Measurements from ENCODE around the gene UCP2.
A peak's percentile ranks its signal among the peaks of the same experiment; 100 is the strongest.
"Not testable (repeated sequence)": the region's sequence is repeated elsewhere in the genome, so short reads cannot be mapped to it uniquely, and the experiment has no call there.

UCP2 gene

DNA sequence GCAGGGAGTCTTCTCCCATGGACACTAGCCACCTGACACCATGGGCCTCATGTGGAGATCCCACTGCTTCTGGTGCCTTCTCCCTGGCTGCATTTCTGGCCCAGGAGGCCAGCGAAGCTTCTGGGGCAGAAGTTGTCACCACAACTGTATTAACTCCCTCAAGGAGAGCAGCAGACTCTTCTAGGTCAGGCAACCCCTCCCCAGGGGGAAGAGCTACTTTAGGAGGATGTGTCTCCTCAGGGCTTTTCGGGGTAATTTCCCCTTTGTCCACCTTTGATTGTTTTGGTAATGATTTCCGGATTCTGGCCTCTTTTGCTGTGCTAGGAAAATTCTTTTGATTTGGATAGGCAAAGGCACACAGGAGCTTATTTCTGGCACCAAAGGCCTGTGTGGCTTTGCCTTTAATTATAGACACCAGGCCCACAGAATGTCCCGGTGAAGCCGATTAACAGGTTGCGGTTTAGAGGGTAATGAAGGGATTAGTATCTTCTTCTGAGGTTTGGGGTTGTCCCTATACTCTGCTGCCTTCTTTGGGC lies 8.9 kb upstream of the UCP2 start:
- DNase-seq: no peak

DNA sequence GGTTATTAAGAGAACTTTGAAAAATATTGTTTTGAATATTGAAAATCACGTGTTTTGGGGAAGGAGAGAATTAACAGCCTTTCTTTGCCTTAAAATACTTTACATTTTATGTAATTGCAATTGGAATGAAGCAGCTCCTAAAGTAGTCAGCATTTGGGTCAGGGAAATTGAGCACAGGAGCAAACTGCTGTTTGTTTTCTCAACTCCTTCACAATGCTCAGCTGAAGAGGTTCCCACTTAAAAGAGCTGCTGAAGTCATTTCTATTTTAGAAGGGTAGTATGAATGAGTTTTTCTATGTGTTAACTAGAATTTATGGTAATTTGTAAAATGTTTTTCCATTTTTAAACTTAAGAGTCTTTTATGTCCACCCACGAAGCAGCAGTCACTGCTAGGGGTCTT lies 8.1 kb upstream of the UCP2 start:
- no peak for DNase-seq

DNA sequence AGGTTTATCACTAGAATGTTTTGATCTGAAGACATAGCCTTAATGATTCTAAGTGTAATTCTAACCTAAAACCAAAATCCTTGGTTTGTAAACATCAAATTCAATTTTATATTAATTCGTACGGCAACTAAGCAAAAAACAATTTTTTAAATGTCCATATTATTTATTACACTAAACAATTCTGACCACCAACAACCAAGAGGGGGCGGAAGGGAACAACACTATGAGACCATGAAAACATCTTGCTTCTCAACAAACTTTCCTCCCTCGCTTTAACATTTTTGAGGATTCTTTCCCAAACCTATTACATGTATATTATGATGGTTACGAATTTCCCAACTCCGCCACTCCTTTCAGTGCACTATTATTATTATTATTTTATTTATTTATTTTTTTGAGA lies 6.5 kb upstream of the UCP2 start:
- DNase-seq: no peak

DNA sequence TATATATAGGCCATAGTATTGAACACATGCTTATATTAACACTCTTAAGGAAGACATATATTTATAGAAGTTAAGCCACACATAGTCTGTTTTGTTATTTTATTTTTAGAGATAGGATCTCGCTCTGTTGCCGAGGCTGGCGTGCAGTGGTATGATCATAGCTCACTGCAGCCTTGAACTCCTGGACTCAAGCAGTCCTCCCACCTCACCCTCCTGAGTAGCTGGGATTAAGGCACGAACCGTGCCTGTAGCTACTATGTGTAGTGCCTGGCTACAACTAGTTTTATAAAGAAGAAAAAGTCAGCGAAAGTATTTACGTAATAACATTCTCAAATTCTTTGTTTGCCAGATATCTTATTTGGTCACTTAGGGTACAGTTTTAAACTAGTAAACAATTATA lies 5.6 kb upstream of the UCP2 start:
- DNase-seq: no peak

DNA sequence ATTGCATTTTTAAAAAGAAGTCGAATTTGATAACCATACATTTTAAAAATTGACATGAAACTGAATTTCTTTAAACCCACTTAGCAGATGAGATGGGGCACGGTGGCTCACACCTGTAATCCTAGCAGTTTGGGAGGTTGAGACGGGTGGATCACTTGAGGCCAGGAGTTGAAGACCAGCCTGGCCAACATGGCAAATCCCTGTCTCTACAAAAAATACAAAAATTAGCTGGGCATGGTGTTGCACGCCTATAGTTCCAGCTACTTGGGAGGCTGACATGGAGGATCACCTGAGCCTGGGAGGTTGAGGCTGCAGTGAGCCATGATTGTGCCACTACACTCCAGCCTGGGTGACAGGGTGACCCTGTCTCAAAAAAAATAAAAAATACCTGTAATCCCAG lies 3.0 kb upstream of the UCP2 start:
- not testable (repeated sequence) for DNase-seq

- DNase-seq: peak; percentile 60
These were observed 1.3 kb upstream of the UCP2 start for GRCh38 chr11:73983741-73984538.

DNA sequence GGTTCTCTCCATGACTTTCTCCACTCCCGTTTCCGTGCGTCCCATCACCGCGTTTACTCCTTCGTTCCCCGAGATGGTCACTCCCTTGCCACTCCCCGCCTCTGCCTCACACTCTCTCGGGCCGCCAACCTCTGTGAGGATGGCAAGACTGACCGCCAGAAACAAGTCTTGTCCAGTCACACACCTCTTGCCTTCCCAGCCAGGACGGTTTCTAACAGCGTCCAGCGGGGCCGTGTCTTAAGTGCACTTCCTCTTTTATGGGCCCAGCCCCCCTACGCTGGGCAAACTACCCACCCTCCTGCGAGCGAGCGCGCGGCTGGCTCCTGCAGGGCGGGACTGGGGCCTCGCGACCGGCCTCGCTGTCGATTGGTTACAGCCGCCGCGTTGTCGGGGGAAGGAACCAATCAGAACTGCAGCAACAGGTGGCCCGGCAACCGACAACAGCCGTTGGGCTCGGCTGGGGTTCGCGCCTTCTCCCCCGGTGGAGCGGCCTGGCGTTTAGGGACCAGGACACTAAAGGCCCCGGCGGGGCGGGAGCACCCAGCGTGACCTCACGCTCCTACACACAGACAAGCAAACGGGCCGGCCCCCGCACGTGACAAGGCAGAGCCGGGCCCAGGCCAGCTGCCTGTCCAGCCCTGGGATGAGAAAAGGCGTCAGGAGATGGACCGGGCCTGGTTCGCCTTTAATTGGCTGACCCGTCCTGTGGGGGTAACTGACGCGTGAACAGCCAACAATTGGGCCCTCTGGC lies 522 bp upstream of the UCP2 start:
- DNase-seq: peak; percentile 93

GRCh38 chr11:73981051-73981805 lies 1.4 kb downstream of the UCP2 start:
- DNase-seq: no peak

- no peak for DNase-seq
These were observed 2.4 kb downstream of the UCP2 start for GRCh38 chr11:73980001-73980961.

DNA sequence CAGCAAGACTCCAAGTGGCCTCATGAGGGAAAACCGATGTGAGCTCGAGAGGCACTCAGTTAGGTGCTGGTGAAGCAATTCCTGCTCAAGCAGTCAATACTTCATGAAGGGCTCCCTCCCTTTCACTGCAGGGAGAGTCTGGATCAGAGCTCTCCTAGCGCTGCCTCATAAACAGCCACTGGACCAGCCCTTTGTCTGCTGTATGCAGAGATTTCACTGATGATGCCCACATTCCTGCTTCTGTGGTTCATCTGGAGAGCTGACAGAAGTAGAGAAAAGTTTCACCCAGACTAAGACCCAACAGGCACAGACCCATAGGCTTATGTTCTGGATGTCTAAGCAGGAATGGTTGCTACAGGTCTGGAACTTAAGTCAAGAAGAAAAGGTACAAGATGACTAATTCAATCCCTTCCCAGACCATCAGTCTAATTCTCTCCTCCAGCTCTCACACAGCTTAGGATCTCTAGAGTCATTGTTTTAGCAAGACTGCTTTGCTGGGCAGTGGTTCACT lies 4.0 kb downstream of the UCP2 start:
- no peak for DNase-seq

DNA sequence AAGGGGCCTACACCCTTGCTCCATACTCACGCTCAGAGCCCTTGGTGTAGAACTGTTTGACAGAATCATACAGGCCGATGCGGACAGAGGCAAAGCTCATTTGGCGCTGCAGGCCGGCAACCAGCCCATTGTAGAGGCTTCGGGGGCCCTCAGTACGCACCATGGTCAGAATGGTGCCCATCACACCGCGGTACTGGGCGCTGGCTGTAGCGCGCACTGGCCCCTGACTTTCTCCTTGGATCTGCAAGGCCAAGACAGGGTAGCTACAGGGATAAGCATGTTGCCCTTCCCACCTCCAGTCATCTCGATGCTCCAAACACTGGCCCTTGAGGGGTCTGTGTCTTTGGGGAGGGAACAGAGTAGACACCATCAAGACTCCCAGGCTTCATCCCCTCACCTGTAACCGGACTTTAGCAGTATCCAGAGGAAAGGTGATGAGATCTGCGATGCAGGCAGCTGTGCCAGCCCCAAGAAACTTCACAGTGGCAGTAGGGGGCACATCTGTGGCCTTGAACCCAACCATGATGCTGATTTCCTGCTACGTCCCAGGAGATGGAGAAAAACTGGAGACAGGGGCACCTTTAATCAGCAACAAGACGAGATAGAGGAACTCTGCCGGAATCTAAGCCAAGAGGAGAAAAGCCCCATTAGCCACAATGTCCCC lies 4.7 kb downstream of the UCP2 start:
- no peak for DNase-seq

DNA sequence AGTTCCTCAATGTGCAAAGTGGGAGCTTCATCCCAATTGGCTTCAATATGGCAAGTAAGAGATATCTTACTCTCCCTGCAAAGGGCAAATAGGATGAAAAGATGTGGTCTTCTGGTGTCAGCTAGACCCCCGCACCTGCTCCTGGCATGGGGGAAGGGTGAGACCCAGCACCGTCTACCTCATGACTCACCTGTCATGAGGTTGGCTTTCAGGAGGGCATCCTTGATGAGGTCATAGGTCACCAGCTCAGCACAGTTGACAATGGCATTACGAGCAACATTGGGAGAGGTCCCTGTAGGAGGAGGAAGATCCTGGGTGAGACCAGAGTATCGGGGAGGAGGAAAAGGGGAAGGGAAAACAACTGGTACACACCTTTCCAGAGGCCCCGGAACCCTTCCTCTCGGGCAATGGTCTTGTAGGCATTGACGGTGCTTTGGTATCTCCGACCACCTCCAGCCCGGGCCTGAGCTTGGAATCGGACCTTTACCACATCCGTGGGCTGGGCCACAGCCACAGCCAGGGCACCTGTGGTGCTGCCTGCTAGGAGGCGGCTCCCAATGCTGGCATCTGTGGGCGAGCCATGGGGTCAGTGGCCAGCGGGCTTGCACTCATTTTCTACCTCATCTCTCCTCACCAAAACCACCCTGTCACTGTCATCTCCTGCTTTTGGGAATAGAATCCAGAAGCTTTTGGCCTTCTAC lies 6.0 kb downstream of the UCP2 start:
- no peak for DNase-seq

- DNase-seq: no peak
These were observed 7.2 kb downstream of the UCP2 start for GRCh38 chr11:73975479-73975757.

GRCh38 chr11:73974604-73975478 lies 7.8 kb downstream of the UCP2 start:
- DNase-seq: no peak

DNA sequence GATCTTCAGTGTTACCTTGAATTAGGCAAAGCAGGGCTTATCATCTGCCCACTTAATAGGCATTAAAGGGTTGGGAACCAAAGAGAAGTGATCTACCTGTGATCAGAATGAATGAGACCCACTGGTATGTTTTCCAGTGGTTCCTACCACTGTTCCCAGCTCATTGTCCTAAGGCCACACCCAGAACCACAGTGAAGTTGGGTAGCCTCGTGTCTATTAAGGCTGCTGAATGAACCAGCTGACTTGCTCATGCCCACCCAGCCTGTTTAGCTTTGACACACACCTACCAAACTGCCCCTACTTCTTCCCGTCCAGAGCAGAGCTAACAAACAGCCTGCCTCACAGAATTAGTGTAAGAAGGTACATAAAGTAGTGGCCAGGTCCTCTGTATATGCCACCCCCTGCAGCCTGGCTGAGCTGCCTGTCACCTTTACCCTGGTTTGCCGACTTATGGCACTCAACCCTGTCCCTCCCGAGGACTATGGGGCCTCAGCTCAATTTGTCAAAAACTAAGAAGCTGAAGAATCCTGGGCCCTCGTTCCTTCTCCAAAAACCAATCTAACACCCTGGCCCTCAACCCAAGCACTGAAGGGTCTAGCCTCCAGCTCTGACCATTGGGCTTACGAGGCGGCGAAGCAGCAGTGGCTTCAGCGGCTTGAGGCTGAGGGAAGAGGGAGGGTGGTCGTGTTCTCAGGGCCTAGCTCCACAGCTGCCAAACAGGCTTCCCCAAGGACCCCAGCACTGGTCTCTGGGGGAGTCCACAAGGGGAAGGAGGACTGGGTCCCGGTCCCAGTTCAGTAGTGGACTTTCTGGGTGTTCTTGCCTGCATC lies 9.8 kb downstream of the UCP2 start:
- DNase-seq: no peak

DNA sequence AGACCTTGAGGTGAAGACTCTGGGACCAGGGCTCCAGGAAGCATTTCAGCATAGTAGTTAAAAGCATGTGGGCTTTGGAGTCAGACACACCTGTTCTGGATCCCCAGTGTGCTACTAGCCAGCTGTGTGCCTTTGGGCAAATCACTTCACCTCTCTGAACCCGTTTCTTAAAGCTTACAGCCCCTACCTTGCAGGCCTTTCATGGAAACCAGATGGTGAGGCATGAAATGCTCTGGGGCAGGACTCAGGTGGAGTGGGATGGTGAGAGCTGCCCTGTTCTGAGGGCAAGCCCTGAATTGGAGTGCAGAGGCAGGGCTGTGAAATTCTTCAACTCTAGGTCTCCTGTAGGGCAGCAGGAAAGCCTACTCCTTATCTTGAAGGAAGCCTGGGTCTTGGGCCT lies 10.5 kb downstream of the UCP2 start:
- DNase-seq: no peak

- no peak for DNase-seq
These were observed 11.4 kb downstream of the UCP2 start for GRCh38 chr11:73971175-73971719.

DNA sequence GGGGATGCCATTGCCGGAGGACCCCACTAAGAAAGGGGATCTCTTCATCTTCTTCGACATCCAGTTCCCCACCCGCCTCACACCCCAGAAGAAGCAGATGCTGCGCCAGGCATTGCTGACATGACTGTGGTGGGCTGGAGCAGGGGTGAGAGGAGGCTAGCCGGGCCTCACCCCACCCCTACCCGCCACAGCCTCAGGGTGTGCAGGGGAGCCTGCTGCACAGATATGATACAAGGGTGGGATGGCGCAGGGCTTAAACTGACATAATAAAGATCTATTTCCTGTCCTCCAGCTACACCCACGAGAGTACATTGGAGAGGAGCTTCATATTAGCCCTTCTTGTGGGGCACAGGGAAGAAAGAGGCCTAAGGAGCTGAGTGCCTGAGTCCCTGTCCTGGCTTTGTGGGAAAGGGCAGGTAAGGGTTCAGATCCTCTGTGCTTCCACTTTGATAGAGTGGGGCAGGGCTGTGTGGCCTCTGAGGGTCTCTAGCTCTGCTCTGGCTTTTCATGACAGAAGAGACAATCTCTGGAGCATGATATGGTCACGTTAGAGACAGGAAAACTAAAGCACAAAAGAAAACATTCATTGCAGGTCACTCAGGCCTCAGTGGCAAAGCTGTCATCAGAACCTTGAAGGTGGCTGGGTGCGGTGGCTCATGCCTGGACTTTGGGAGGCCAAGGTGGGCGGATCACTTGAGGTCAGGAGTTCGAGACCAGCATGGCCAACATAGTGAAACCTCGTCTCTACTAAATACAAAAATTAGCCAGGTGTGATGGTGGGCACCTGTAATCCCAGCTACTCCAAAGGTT lies 12.4 kb downstream of the UCP2 start:
- DNase-seq: no peak
